ENCODE results near the gene NCF2.

NCF2 gene

GRCh38 chr1:183572721-183573120 is 17.5 kb downstream of the NCF2 start:
- in situ Hi-C loops (cut with MboI; ENCODE audit: low sequenced_read_pairs, unreplicated experiment), result loop anchor here (25.0 kb wide), 1 partner anchor 285 kb away; no protein-coding TSS in a partner anchor
- no peak for DNase-seq (ENCODE audit: low spot score)
- TF ChIP-seq CTCF (IDR thresholded peaks at IDR 0.05; ENCODE audit: borderline replicate concordance, control extremely low read depth, extremely low read depth, insufficient read depth, missing control alignments), result no peak

- in situ Hi-C loops (cut with MboI; ENCODE audit: low sequenced_read_pairs, unreplicated experiment), result loop anchor here (25.0 kb wide), 1 partner anchor 284 kb away; no protein-coding TSS in a partner anchor
- no peak for DNase-seq (ENCODE audit: low spot score)
Measured at GRCh38 chr1:183571678-183572268, 18.5 kb downstream of the NCF2 start.

GRCh38 chr1:183570451-183570850 is 19.8 kb downstream of the NCF2 start:
- TF ChIP-seq CTCF (IDR thresholded peaks at IDR 0.05; ENCODE audit: borderline replicate concordance, control extremely low read depth, extremely low read depth, insufficient read depth, missing control alignments), result no peak
- no peak for DNase-seq (ENCODE audit: low spot score)
- in situ Hi-C loops (cut with MboI; ENCODE audit: low sequenced_read_pairs, unreplicated experiment), result loop anchor here (25.0 kb wide), 1 partner anchor 283 kb away; no protein-coding TSS in a partner anchor

More at GRCh38 chr1:183571678-183572268, 18.5 kb downstream of the NCF2 start:
- TF ChIP-seq CTCF (IDR thresholded peaks at IDR 0.05; ENCODE audit: borderline replicate concordance, control extremely low read depth, extremely low read depth, insufficient read depth, missing control alignments), result no peak

- in situ Hi-C loops (cut with MboI; ENCODE audit: low sequenced_read_pairs, unreplicated experiment), result loop anchor here (25.0 kb wide), 1 partner anchor 282 kb away; no protein-coding TSS in a partner anchor
- TF ChIP-seq CTCF (IDR thresholded peaks at IDR 0.05; ENCODE audit: borderline replicate concordance, control extremely low read depth, extremely low read depth, insufficient read depth, missing control alignments), result no peak
- no peak for DNase-seq (ENCODE audit: low spot score)
Measured at GRCh38 chr1:183569801-183570200, 20.5 kb downstream of the NCF2 start.

- no peak for DNase-seq (ENCODE audit: low spot score)
- TF ChIP-seq CTCF (IDR thresholded peaks at IDR 0.05; ENCODE audit: borderline replicate concordance, control extremely low read depth, extremely low read depth, insufficient read depth, missing control alignments), result no peak
- in situ Hi-C loops (cut with MboI; ENCODE audit: low sequenced_read_pairs, unreplicated experiment), result loop anchor here (25.0 kb wide), 1 partner anchor 282 kb away; no protein-coding TSS in a partner anchor
Measured at GRCh38 chr1:183569141-183569540, 21.1 kb downstream of the NCF2 start.

GRCh38 chr1:183568176-183569021 is 21.9 kb downstream of the NCF2 start:
- in situ Hi-C loops (cut with MboI; ENCODE audit: low sequenced_read_pairs, unreplicated experiment), result loop anchor here (25.0 kb wide), 1 partner anchor 281 kb away; no protein-coding TSS in a partner anchor
- no peak for TF ChIP-seq CTCF (IDR thresholded peaks at IDR 0.05; ENCODE audit: borderline replicate concordance, control extremely low read depth, extremely low read depth, insufficient read depth, missing control alignments)
- DNase-seq (ENCODE audit: low spot score), result no peak
